A549 (cell line): ENCODE measurements around the gene DNAJB13. TPM values are rescaled to one million over a fixed set of nuclear protein-coding genes. Genes with fewer than 3 reads are reported as not detected.
A peak's percentile ranks its signal among the peaks of the same experiment; 100 is the strongest.

Experiments
- ATAC-seq, 2 experiments: fragments of 200-7000 bp in 1 of 2; fragments of >200 bp in 1 of 2; cut with Nextera tagmentation in 1 of 2; cut with Tn5 transposase in 1 of 2; 3 replicates each; pipeline versions ENCODE4 v1.8.0 to v1.9.1; 2018 to 2020; ENCODE audit warnings: mild to moderate bottlenecking in 1 of 2, moderate library complexity in 1 of 2
- CTCF ChIA-PET: fragments of 300-600 bp; sonication (Branson Sonifier 250); formaldehyde crosslinking; extraction: SDS; loops from one replicate; lab custom pipeline; 2021; ENCODE audit warnings: antibody characterized with exemption, inconsistent platforms; lab: Yijun Ruan, JAX
- POLR2A ChIA-PET: fragments of 350-600 bp; formaldehyde crosslinking; extraction: SDS; loops from one replicate; lab custom pipeline; 2021; ENCODE audit warnings: antibody characterized with exemption, inconsistent platforms; lab: Yijun Ruan, JAX
- DNase-seq, 2 experiments: peaks; one replicate each; pipeline versions ENCODE4 v3.0.0 to v3.0.0-alpha.2; 2011 to 2016; ENCODE audit warnings: low read depth in 1 of 2, low spot score in 1 of 2
- FAIRE-seq: peaks from 2 replicates; lab custom pipeline; 2011; peaks lifted over from hg19 to GRCh38; lab: Jason Lieb, UNC
- H3K27ac ChIP-seq, 2 experiments: fragments of >200 bp; sonication (Bioruptor Twin); formaldehyde crosslinking; 3 replicates each; pipeline ENCODE4 v1.5.1; 2016 to 2017
- H3K4me1 ChIP-seq: fragments of >200 bp; sonication (Bioruptor Twin); formaldehyde crosslinking; 3 replicates; pipeline ENCODE4 v1.6.1; 2016
- H3K4me2 ChIP-seq: fragments of >200 bp; sonication (Bioruptor Twin); formaldehyde crosslinking; 3 replicates; pipeline ENCODE4 v1.6.1; 2016
- H3K4me3 ChIP-seq: fragments of >200 bp; sonication (Bioruptor Twin); formaldehyde crosslinking; 3 replicates; pipeline ENCODE4 v1.5.1; 2016
- H3K9me3 ChIP-seq: fragments of >200 bp; sonication (Bioruptor Twin); formaldehyde crosslinking; 3 replicates; pipeline ENCODE4 v1.6.1; 2016
- CEBPB ChIP-seq, 2 experiments: fragments of >200 bp in 1 of 2; sonication (Bioruptor Twin) in 1 of 2; formaldehyde crosslinking in 1 of 2; IDR thresholded peaks; 2 replicates each; pipeline ENCODE4 v1.6.1; 2012 to 2016
- CHD2 ChIP-seq: fragments of 150-350 bp; IDR thresholded peaks from 2 replicates; pipeline ENCODE4 v1.6.1; 2014; ENCODE audit warnings: low read length; ENCODE audit not compliant: partially characterized antibody
- CHD4 ChIP-seq: fragments of 200-600 bp; sonication (generic); IDR thresholded peaks from 2 replicates; pipeline ENCODE4 v1.6.1; 2016; ENCODE audit warnings: antibody characterized with exemption, mild to moderate bottlenecking, borderline replicate concordance
- E2F6 ChIP-seq: IDR thresholded peaks from 2 replicates; pipeline ENCODE4 v1.6.1; 2012; ENCODE audit warnings: low read depth, borderline replicate concordance
- EP300 ChIP-seq, 2 experiments: fragments of >200 bp; sonication (Bioruptor Twin); formaldehyde crosslinking; IDR thresholded peaks; 2 replicates in 1 of 2; 3 replicates in 1 of 2; pipeline ENCODE4 v1.6.1; 2016 to 2017
- FOXS1 ChIP-seq: fragments of 250-450 bp; sonication (Bioruptor Pico); IDR thresholded peaks from 2 replicates; pipeline ENCODE4 v1.5.0; 2020; ENCODE audit warnings: mild to moderate bottlenecking, moderate library complexity
- GATA3 ChIP-seq: IDR thresholded peaks from 2 replicates; pipeline ENCODE4 v1.6.1; 2012; ENCODE audit warnings: borderline replicate concordance
- HES2 ChIP-seq: fragments of >200 bp; sonication (Bioruptor Twin); formaldehyde crosslinking; IDR thresholded peaks from 2 replicates; pipeline ENCODE4 v1.6.1; 2016
- HMGXB4 ChIP-seq: fragments of 250-450 bp; sonication (Bioruptor Pico); IDR thresholded peaks from 2 replicates; pipeline ENCODE4 v1.5.0; 2021; ENCODE audit warnings: mild to moderate bottlenecking, moderate library complexity, borderline replicate concordance
- HOXB5 ChIP-seq: fragments of 250-450 bp; sonication (Bioruptor Pico); IDR thresholded peaks from 2 replicates; pipeline ENCODE4 v1.5.0; 2020; ENCODE audit warnings: mild to moderate bottlenecking, moderate library complexity
- JUN ChIP-seq, 2 experiments: fragments of >200 bp; sonication (Bioruptor Twin); formaldehyde crosslinking; IDR thresholded peaks; 2 replicates in 1 of 2; 3 replicates in 1 of 2; pipeline ENCODE4 v1.6.1; 2016 to 2017
- JUNB ChIP-seq: fragments of >200 bp; sonication (Bioruptor Twin); formaldehyde crosslinking; IDR thresholded peaks from 2 replicates; pipeline ENCODE4 v1.6.1; 2016
- MAFK ChIP-seq: fragments of 450-650 bp; IDR thresholded peaks from 2 replicates; pipeline ENCODE4 v1.6.1; 2014; ENCODE audit not compliant: partially characterized antibody
- MAX ChIP-seq: IDR thresholded peaks from 2 replicates; pipeline ENCODE4 v1.6.1; 2012
- MYC ChIP-seq: IDR thresholded peaks from 2 replicates; pipeline ENCODE4 v1.6.1; 2012; ENCODE audit warnings: mild to moderate bottlenecking, inconsistent platforms, low read length, improper control_type of control experiment, borderline replicate concordance
- NPAS2 ChIP-seq: fragments of 250-450 bp; sonication (Bioruptor Pico); IDR thresholded peaks from 2 replicates; pipeline ENCODE4 v1.8.0; 2022; ENCODE audit warnings: mild to moderate bottlenecking, moderate library complexity, borderline replicate concordance
- PBX3 ChIP-seq: IDR thresholded peaks from 2 replicates; pipeline ENCODE4 v1.6.1; 2012
- PHF8 ChIP-seq: fragments of 200-600 bp; sonication (generic); IDR thresholded peaks from 2 replicates; pipeline ENCODE4 v1.6.1; 2016; ENCODE audit warnings: low read depth, mild to moderate bottlenecking, antibody characterized with exemption, moderate library complexity, borderline replicate concordance
- RARB ChIP-seq: fragments of 250-450 bp; sonication (Bioruptor Pico); IDR thresholded peaks from 2 replicates; pipeline ENCODE4 v1.8.0; 2021; ENCODE audit warnings: mild to moderate bottlenecking, moderate library complexity
- RNF2 ChIP-seq: fragments of 200-600 bp; sonication (generic); IDR thresholded peaks from 2 replicates; pipeline ENCODE4 v1.6.1; 2016; ENCODE audit warnings: low read depth, mild to moderate bottlenecking, antibody characterized with exemption, moderate library complexity, borderline replicate concordance
- SMC3 ChIP-seq: fragments of >200 bp; sonication (Bioruptor Twin); formaldehyde crosslinking; IDR thresholded peaks from 3 replicates; pipeline ENCODE4 v1.6.1; 2018; ENCODE audit warnings: inconsistent platforms
- ZFP36 ChIP-seq: fragments of 450-650 bp; IDR thresholded peaks from 2 replicates; pipeline ENCODE4 v1.6.1; 2014; ENCODE audit warnings: borderline replicate concordance; ENCODE audit not compliant: partially characterized antibody
- ZNF302 ChIP-seq: fragments of 250-450 bp; sonication (Bioruptor Pico); IDR thresholded peaks from 2 replicates; pipeline ENCODE4 v1.9.0; 2021; ENCODE audit warnings: inconsistent platforms, mild to moderate bottlenecking, moderate library complexity
- WGBS: methylation state at CpG from one replicate; pipeline ENCODE4 v1.1.6; 2017; ENCODE audit errors: missing lambda C conversion rate; 5-methylcytosine and 5-hydroxymethylcytosine counted together
- polyA plus RNA-seq, 4 experiments: library from polyadenylated mRNA; depleted of rRNA in 3 of 4; stranded (reverse); fragments of >200 nt; fragmentation: RNase III in 1 of 4; extraction: RNeasy Plus Mini Kit Qiagen cat#74134 plus additional on column Dnase treatment in 1 of 4; gene quantifications; 2 replicates in 3 of 4; 3 replicates in 1 of 4; pipeline ENCODE4 v1.2.3, GENCODE V29; 2011 to 2017

The DNAJB13 gene
- polyA plus RNA-seq, 2 of the 4 experiments (the other 2 are of a cell fraction): 0.75 to 0.90 TPM

GRCh38 chr11:73958521-73959141 lies 7.8 kb downstream of the DNAJB13 start:
- WGBS: 74% methylated on average over 18 of the region's 18 CpGs
- POLR2A ChIA-PET: no interaction called here
- DNase-seq (no peak), FAIRE-seq (no peak), ATAC-seq (no peak; a peak in 1 of 6 replicates)
- H3K4me2 ChIP-seq: no peak overlapping the region
- no peak overlapping the region for H3K4me3 ChIP-seq
- peak overlapping the region in 1 of 2 experiments; percentile 19; a peak in 1 of 6 replicates for H3K27ac ChIP-seq
- peaks cover 18% of the 10 kb centered on the region for H3K4me1 ChIP-seq
- CTCF ChIA-PET: interaction anchor here (1.1 to 1.6 kb wide), 3 partner anchors 13 to 613 kb away, joined by 3 to 4 read pairs (median 3); no protein-coding TSS in a partner anchor
- H3K9me3 ChIP-seq: no peaks in the 10 kb centered on the region; the same call in 2 of the 3 replicates
- TF ChIP-seq SMC3: no peak
- TF ChIP-seq EP300 (IDR thresholded peaks at IDR 0.05): no peak
- TF ChIP-seq NPAS2 (CRISPR knock-in tag): no peak
- TF ChIP-seq PBX3: no peak

- POLR2A ChIA-PET: no interaction called here
- CTCF ChIA-PET: interaction anchor here (1.2 kb wide), 2 partner anchors 9 to 247 kb away, joined by 3 read pairs; no protein-coding TSS in a partner anchor
- H3K27ac ChIP-seq: no peak overlapping the region
- no peak overlapping the region for H3K4me2 ChIP-seq
- TF ChIP-seq PBX3: no peak
- no peak for TF ChIP-seq JUNB
- TF ChIP-seq CEBPB (IDR thresholded peaks at IDR 0.05): no peak
- no peak for TF ChIP-seq MAX
- TF ChIP-seq CHD2: no peak
- no peak for TF ChIP-seq ZNF302 (CRISPR knock-in tag)
- no peak for TF ChIP-seq ZFP36
- TF ChIP-seq HOXB5: no peak
- TF ChIP-seq HES2: no peak
- no peak for TF ChIP-seq HMGXB4 (CRISPR knock-in tag)
- TF ChIP-seq, all 56 proteins: peak for 0
- DNase-seq (no peak), FAIRE-seq (no peak), ATAC-seq (no peak)
- peaks cover 11% of the 10 kb centered on the region for H3K4me1 ChIP-seq
- 61% methylated on average over 4 of the region's 4 CpGs for WGBS
- no peak overlapping the region for H3K4me3 ChIP-seq
- H3K9me3 ChIP-seq: no peaks in the 10 kb centered on the region; the same call in 2 of the 3 replicates
These were observed 10.5 kb downstream of the DNAJB13 start for GRCh38 chr11:73961321-73961720.

GRCh38 chr11:73962101-73962705 lies 11.4 kb downstream of the DNAJB13 start:
- Histone ChIP-seq H3K4me1 (0 out of 3 replicates have a peak, but pooled peaks cover 5% of the 10 kb centered on the region), H3K4me2 (no peak overlapping the region), H3K4me3 (no peak overlapping the region), H3K27ac (no peak overlapping the region), H3K9me3 (no peaks in the 10 kb centered on the region; the same call in 2 of the 3 replicates)
- POLR2A ChIA-PET: no interaction called here
- 70% methylated on average over 7 of the region's 7 CpGs for WGBS
- FAIRE-seq (no peak), ATAC-seq (no peak), DNase-seq (no peak)
- CTCF ChIA-PET: interaction anchor here (1.6 to 5.2 kb wide), 4 partner anchors 10 to 609 kb away, joined by 3 to 61 read pairs (median 12); no protein-coding TSS in a partner anchor
- no peak for TF ChIP-seq RARB (CRISPR knock-in tag)
- TF ChIP-seq RNF2: no peak
- TF ChIP-seq MAFK: no peak
- no peak for TF ChIP-seq PHF8
- TF ChIP-seq GATA3: no peak
- no peak for TF ChIP-seq CHD4
- no peak for TF ChIP-seq MYC
- no peak for TF ChIP-seq E2F6
- TF ChIP-seq FOXS1 (CRISPR knock-in tag): no peak
- TF ChIP-seq ZNF302 (CRISPR knock-in tag): no peak
- no peak for TF ChIP-seq HMGXB4 (CRISPR knock-in tag)
- no peak for TF ChIP-seq JUN (IDR thresholded peaks at IDR 0.05)
